Activated CD4-positive, alpha-beta T cell treated with anti-CD3 and anti-CD28 coated beads for 36 hours (primary cell): ENCODE results near the gene ATXN1. TPM values are rescaled to one million over a fixed set of nuclear protein-coding genes. Genes with fewer than 3 reads are reported as not detected.
"Not testable (repeated sequence)": the region's sequence is repeated elsewhere in the genome, so short reads cannot be mapped to it uniquely, and the experiment has no call there.

ENCODE experiments used
- ATAC-seq: fragments of 200-7000 bp; cut with Tn5 transposase; one replicate; pipeline ENCODE4 v1.10.0; 2021; ENCODE audit warnings: mild to moderate bottlenecking, moderate library complexity
- CTCF ChIA-PET: fragments of 350-600 bp; sonication (Branson Sonifier 250); formaldehyde crosslinking; loops from one replicate; lab custom pipeline; 2021; ENCODE audit warnings: antibody characterized with exemption; lab: Charles Lee
- POLR2A ChIA-PET: fragments of 350-600 bp; sonication (Branson Sonifier 250); formaldehyde crosslinking; loops from one replicate; lab custom pipeline; 2021; ENCODE audit warnings: antibody characterized with exemption, inconsistent platforms; lab: Charles Lee
- DNase-seq: peaks from one replicate; pipeline ENCODE4 v3.0.0-alpha.2; 2020
- H3K27ac Mint-ChIP-seq: one replicate; pipeline ENCODE4 v1.8.0; 2021; ENCODE audit warnings: mixed read lengths
- H3K27me3 Mint-ChIP-seq: one replicate; pipeline ENCODE4 v1.8.0; 2021; ENCODE audit warnings: mixed read lengths
- H3K36me3 Mint-ChIP-seq: one replicate; pipeline ENCODE4 v1.8.0; 2021; ENCODE audit warnings: low read depth, mixed read lengths
- H3K4me1 Mint-ChIP-seq: one replicate; pipeline ENCODE4 v1.8.0; 2021; ENCODE audit warnings: mixed read lengths
- H3K4me3 Mint-ChIP-seq: one replicate; pipeline ENCODE4 v1.8.0; 2021; ENCODE audit warnings: mild to moderate bottlenecking, moderate library complexity, mixed read lengths
- H3K9me3 Mint-ChIP-seq: one replicate; pipeline ENCODE4 v1.8.0; 2021; ENCODE audit warnings: low read depth, mixed read lengths
- intact Hi-C, 2 experiments: fragments of 100-400 bp; cut with DNase I in 1 of 2; cut with micrococcal nuclease in 1 of 2; formaldehyde crosslinking; loops; one replicate each; pipeline versions ENCODE4 v1.14.2 to v1.15.1; 2022 to 2024; cut with DNase I, micrococcal nuclease
- total RNA-seq, 2 experiments: library from RNA; stranded (reverse); gene quantifications; one replicate each; pipeline ENCODE4 v1.2.3, GENCODE V29; 2021

ATXN1 gene
- total RNA-seq, 2 experiments from 2014 or later: 19.8 to 22.8 TPM

DNA sequence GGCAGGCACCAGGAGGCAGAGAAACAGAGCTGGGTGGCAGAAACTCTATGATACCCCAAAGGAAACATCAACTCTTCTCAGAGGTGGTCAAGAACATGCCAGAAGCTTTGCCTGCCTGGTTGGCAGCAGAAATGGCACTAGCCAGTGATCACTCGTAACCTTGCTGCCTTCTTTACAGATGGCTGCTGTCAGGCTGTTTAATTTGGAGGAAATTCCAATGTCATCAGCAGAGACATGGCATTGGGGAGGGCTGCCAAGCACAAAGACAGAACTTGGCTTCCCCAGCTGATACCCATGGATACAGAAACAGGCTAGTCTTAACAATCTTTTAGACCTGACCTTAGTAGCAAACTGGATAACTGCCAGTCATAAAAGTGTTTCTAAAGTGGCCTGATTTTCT lies 369.2 kb downstream of the ATXN1 start:
- ATAC-seq (no peak), DNase-seq (no peak)
- Mint-ChIP-seq H3K4me3 (no peak overlapping the region), H3K4me1 (peaks cover 10% of the 10 kb centered on the region), H3K27me3 (no peaks in the 10 kb centered on the region), H3K9me3 (no peaks in the 10 kb centered on the region), H3K27ac (no peak overlapping the region), H3K36me3 (no peaks in the 10 kb centered on the region)
- CTCF ChIA-PET: no interaction called here
- intact Hi-C loops: no loop called here
- POLR2A ChIA-PET: no interaction called here

DNA sequence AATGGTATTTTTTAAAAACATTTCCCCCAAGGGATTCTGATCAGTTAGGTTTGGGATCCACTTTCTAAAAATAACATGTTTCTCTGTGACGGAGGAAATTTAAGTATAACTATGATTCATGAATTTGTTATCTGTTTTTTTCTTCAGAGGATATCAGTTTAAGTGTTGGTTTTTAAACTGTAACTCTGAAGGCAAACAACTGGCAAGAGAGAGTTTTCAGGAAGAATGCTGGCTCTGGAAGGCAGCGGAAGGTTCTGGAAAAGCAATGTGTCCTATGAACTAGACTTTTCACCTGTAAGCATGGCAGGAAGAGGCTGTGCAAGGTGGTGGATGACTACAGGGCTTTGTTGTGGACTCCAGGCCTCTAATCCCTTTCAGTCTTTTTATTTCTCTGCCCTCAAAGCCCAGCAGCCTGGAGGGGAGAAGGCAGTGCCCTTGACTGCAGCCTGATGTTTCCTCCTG lies 369.8 kb downstream of the ATXN1 start:
- H3K27ac Mint-ChIP-seq: no peak overlapping the region
- POLR2A ChIA-PET: no interaction called here
- ATAC-seq (no peak), DNase-seq (no peak)
- H3K27me3 Mint-ChIP-seq: no peaks in the 10 kb centered on the region
- CTCF ChIA-PET: no interaction called here
- intact Hi-C loops: no loop called here
- H3K4me3 Mint-ChIP-seq: no peak overlapping the region
- H3K9me3 Mint-ChIP-seq: no peaks in the 10 kb centered on the region
- peaks cover 5% of the 10 kb centered on the region for H3K4me1 Mint-ChIP-seq
- H3K36me3 Mint-ChIP-seq: no peaks in the 10 kb centered on the region

DNA sequence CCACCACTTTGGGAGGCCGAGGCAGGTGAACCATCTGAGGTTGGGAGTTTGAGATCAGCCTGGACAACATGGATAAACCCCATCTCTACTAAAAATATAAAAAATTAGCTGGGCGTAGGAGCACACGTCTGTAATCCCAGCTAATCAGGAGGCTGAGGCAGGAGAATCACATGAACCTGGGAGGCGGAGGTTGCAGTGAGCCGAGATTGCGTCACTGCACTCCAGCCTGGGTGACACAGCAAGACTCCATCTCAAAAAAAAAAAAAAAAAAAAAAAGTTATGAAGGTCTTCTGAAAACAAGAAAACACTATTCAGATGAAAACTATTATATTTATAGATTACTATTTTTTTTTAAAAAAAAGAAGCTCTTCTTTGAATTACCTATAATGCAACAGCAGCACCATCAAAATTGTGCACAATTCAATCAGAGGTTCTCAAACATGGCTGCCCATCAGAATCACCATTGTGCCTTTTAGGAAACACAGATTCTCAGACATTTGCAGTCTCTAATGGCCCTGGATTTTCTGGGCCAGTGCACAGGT lies 370.3 kb downstream of the ATXN1 start:
- H3K27ac Mint-ChIP-seq, H3K27me3 Mint-ChIP-seq, DNase-seq, H3K9me3 Mint-ChIP-seq, H3K4me3 Mint-ChIP-seq, ATAC-seq, POLR2A ChIA-PET, CTCF ChIA-PET, H3K4me1 Mint-ChIP-seq, H3K36me3 Mint-ChIP-seq, intact Hi-C loops: not testable (repeated sequence)

DNA sequence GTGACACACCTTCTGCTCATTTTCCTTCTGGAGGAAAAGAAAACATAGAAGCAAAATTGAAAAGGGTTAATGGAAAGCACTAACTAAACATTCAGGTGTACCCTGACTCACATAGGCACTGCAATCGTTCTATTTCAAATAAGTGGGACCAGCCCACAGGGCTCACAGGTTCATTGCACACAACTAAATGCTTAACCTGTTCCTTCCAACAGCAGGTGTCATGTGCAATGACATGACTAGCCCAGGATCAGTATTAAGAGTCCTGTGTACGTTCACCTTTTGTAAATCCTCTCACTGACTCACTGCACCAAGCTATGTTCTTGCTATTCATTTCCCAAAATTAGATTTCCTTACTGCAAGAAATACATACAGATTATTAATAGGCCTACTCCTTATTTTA lies 371.6 kb downstream of the ATXN1 start:
- Mint-ChIP-seq H3K27ac (no peak overlapping the region), H3K4me1 (peaks cover 5% of the 10 kb centered on the region), H3K9me3 (no peaks in the 10 kb centered on the region), H3K27me3 (no peaks in the 10 kb centered on the region), H3K36me3 (no peaks in the 10 kb centered on the region), H3K4me3 (no peak overlapping the region)
- no peak for DNase-seq
- no peak for ATAC-seq
- intact Hi-C loops: no loop called here
- CTCF ChIA-PET: interaction anchor here (1.0 kb wide), 2 partner anchors 14 to 16 kb away, joined by 3 read pairs; no protein-coding TSS in a partner anchor
- POLR2A ChIA-PET: no interaction called here

DNA sequence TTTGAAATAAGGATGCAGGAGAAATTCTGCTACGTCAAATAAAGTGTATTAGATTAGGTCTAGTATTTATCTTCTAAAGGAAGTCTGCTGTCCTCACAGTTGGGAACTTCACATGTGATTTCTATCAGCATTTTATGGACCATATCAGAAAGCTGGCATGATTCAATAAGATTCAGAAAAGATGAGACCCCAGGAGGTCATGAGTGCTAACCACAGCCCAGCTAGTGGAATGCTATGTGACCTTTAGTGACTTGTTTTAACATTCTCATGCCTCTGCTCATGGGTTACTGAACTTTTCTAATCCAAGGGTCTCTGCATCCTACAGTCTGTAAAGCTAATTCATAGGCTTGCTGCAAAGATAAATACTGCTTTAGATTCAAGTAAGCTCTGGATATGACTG lies 372.8 kb downstream of the ATXN1 start:
- CTCF ChIA-PET: interaction anchor here (0.6 kb wide), 1 partner anchor 17 kb away, joined by 3 read pairs; no protein-coding TSS in a partner anchor
- Mint-ChIP-seq H3K4me3 (no peak overlapping the region), H3K27ac (no peak overlapping the region), H3K4me1 (peaks cover 5% of the 10 kb centered on the region), H3K9me3 (no peaks in the 10 kb centered on the region), H3K36me3 (no peaks in the 10 kb centered on the region), H3K27me3 (no peaks in the 10 kb centered on the region)
- POLR2A ChIA-PET: no interaction called here
- DNase-seq: no peak
- ATAC-seq: no peak
- intact Hi-C loops: no loop called here

DNA sequence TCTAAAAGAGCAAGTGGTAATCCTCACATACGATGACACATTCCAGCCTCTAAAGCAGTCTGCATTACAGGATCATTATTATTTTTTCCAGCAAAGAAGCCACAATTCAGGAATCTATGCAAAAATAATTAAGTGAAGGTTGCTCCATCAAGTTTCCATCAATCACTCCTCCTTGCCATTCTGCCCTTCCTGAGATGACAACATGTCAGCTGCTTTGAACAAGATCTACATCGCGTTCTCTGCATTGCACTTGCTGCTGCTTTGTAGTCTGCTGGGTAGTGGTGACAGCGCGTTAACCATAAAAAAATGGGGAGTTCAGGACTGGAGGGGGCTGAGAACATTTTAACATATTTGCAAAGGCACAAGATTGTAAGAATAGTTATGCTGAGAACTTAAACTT lies 375.2 kb downstream of the ATXN1 start:
- ChIA-PET POLR2A (no interaction called here), CTCF (no interaction called here)
- ATAC-seq: no peak
- H3K36me3 Mint-ChIP-seq: no peaks in the 10 kb centered on the region
- H3K4me3 Mint-ChIP-seq: no peak overlapping the region
- H3K27ac Mint-ChIP-seq: no peak overlapping the region
- intact Hi-C loops: no loop called here
- no peak for DNase-seq
- no peaks in the 10 kb centered on the region for H3K27me3 Mint-ChIP-seq
- no peaks in the 10 kb centered on the region for H3K4me1 Mint-ChIP-seq
- H3K9me3 Mint-ChIP-seq: no peaks in the 10 kb centered on the region

DNA sequence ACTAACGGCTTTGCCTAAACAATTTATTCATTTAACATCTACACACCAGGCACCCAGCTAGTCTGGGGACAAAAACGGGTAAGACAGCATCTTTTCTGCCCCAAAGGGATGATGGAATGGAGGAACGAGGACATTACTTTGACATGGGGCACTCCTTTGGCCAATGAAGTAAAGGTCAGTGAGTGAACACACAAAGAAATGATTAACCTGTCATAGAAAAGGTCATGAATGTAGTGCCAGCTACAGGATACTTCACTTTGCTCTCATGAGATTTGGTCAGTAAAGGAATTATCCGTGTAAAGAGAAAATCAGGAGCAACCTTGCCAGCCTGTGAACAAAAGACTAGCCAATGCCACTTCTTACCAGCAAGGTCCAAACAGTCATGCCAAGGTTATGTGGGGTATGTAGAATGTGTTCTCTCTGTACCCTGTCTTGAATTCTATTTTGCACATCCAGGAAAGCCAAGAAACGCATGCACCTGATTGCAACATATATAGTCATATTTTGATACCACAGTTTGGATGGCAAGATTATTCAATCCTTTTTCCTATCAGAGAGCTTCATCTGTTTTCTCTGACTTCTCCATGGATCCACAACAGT lies 377.6 kb downstream of the ATXN1 start:
- ChIA-PET POLR2A (no interaction called here), CTCF (interaction anchor here (0.7 kb wide), 2 partner anchors 130 to 144 kb away, joined by 3 read pairs; no protein-coding TSS in a partner anchor)
- intact Hi-C loops: no loop called here
- Mint-ChIP-seq H3K9me3 (no peaks in the 10 kb centered on the region), H3K27ac (peak overlapping the region; percentile 9), H3K36me3 (no peaks in the 10 kb centered on the region), H3K4me1 (no peaks in the 10 kb centered on the region), H3K4me3 (no peak overlapping the region), H3K27me3 (no peaks in the 10 kb centered on the region)
- ATAC-seq (no peak), DNase-seq (no peak)

DNA sequence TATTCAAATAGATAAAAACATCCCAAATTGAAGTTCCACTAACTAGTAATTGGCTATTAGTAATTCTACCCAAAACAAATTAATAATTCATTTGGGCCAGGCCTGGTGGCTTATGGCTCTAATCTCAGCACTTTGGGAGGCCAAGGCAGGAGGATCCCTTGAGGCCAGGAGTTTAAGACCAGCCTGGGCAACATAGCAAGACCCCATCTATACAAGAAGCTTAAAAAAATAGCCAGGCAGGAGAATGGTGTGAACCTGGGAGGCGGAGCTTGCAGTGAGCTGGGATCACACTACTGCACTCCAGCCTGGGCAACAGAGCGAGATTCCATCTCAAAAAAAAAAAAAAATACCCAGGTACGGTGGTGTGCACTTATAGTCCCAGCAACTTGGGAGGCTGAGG lies 379.3 kb downstream of the ATXN1 start:
- H3K27ac Mint-ChIP-seq: not testable (repeated sequence)

DNA sequence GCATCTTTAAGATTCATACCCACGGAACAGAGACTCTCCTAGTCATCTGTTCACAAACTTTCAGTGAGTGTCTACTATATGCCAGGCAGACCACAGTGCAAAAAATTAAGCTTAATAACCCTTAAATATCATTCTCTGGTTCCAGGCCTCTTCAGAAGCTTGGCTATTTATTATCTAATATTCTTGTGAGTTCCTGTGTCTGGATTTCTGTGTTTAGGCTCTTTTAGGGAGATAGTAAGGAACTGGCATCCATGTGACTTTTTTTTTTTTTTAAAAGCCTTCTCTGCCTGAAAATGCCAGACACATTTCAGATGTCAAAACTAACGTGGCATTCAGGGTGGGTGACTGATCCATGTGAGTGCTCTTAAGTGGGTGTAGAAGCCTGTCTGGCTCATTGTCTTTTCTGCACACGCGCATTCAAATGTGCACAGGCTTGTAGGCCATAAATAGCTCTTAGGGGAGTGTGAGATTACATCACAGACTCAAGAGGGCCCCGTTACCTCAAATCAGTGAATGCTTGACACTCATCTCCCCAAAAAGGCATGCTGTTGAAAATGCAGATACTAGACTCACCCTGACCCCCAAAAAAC lies 380.9 kb downstream of the ATXN1 start:
- H3K27ac Mint-ChIP-seq: no peak overlapping the region
- H3K9me3 Mint-ChIP-seq: no peaks in the 10 kb centered on the region
- intact Hi-C loops: no loop called here
- H3K4me3 Mint-ChIP-seq: no peak overlapping the region
- CTCF ChIA-PET: interaction anchor here (0.9 kb wide), 1 partner anchor 49 kb away, joined by 3 read pairs; no protein-coding TSS in a partner anchor
- no peak for DNase-seq
- POLR2A ChIA-PET: interaction anchor here (0.7 kb wide), 1 partner anchor 125 kb away, joined by 3 read pairs; no protein-coding TSS in a partner anchor
- no peaks in the 10 kb centered on the region for H3K36me3 Mint-ChIP-seq
- ATAC-seq: no peak
- H3K4me1 Mint-ChIP-seq: no peaks in the 10 kb centered on the region
- H3K27me3 Mint-ChIP-seq: no peaks in the 10 kb centered on the region

More for the DNA sequence above, 379.3 kb downstream of the ATXN1 start:
- H3K4me3 Mint-ChIP-seq, ATAC-seq, DNase-seq, intact Hi-C loops, H3K4me1 Mint-ChIP-seq, CTCF ChIA-PET, POLR2A ChIA-PET, H3K27me3 Mint-ChIP-seq, H3K36me3 Mint-ChIP-seq, H3K9me3 Mint-ChIP-seq: not testable (repeated sequence)

DNA sequence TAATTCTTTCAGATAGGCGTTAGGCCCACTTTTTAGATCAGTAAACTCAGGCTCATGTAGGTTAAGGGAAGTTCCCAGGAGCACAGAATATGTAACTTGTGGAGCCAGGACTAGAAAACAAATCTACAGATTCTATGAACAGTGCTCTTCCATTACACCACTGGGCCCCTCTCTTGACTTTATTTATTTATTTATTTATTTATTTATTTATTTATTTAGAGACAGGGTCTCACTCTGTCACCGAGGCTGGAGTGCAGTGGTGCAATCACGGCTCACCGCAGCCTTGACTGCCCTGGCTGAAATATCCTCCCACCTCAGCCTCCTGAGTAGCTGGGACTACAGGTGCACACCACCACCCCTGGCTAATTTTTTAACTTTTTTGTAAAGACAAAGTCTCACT lies 382.9 kb downstream of the ATXN1 start:
- H3K27me3 Mint-ChIP-seq, H3K36me3 Mint-ChIP-seq, ATAC-seq, CTCF ChIA-PET, POLR2A ChIA-PET, DNase-seq, H3K27ac Mint-ChIP-seq, intact Hi-C loops, H3K4me3 Mint-ChIP-seq, H3K9me3 Mint-ChIP-seq, H3K4me1 Mint-ChIP-seq: not testable (repeated sequence)

DNA sequence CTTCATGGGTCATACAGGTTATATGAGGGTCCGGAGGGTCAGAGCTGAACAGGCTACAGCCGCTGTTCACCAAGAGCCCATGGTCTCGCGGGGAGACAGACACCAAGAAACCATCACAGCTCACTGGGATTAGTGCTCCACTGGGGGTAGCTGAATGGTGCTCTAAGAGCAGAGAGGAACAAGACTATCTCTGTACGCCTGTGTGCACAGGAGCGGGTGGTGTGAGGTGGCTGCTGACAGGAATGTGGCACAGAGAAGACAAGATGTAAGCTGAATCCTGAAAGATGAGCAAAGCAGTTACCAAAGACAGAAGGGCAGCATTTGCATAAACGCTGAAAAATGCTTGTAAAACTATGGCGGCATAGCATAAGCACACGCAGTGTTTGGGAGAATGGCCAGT lies 383.8 kb downstream of the ATXN1 start:
- no peaks in the 10 kb centered on the region for H3K9me3 Mint-ChIP-seq
- peaks cover 2% of the 10 kb centered on the region for H3K36me3 Mint-ChIP-seq
- no peak for ATAC-seq
- H3K4me1 Mint-ChIP-seq: peaks cover 3% of the 10 kb centered on the region
- DNase-seq: no peak
- H3K4me3 Mint-ChIP-seq: no peak overlapping the region
- CTCF ChIA-PET: interaction anchor here (0.6 kb wide), 1 partner anchor 10 kb away, joined by 3 read pairs; no protein-coding TSS in a partner anchor
- no peaks in the 10 kb centered on the region for H3K27me3 Mint-ChIP-seq
- intact Hi-C loops: no loop called here
- no peak overlapping the region for H3K27ac Mint-ChIP-seq
- POLR2A ChIA-PET: no interaction called here

DNA sequence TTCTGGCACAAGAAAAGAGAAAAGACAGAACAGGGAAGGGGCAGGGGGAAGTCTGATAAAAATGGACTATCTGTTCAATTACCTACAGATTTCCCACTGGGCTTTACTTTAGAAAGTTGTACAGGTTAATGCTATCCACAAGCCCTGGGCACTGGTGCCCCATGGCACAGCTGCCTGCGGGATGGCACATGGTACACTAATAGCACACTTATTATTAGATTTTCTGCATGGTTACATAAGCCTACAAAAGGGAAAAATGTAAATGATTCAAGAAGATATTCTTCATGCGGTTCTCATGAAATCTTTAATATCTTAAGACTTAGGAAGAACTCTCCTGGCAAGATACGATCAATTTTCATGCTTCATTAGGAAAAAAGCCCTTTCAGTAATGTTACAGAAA lies 385.4 kb downstream of the ATXN1 start:
- no peak for ATAC-seq
- no peaks in the 10 kb centered on the region for H3K9me3 Mint-ChIP-seq
- CTCF ChIA-PET: interaction anchor here (0.8 to 1.4 kb wide), 4 partner anchors 14 to 396 kb away, joined by 3 read pairs; no protein-coding TSS in a partner anchor

More for the DNA sequence above, 385.4 kb downstream of the ATXN1 start:
- H3K36me3 Mint-ChIP-seq: peaks cover 2% of the 10 kb centered on the region
- no peaks in the 10 kb centered on the region for H3K27me3 Mint-ChIP-seq
- H3K27ac Mint-ChIP-seq: no peak overlapping the region
- intact Hi-C loops: no loop called here
- no peak for DNase-seq
- no peak overlapping the region for H3K4me3 Mint-ChIP-seq
- POLR2A ChIA-PET: no interaction called here
- H3K4me1 Mint-ChIP-seq: peaks cover 3% of the 10 kb centered on the region
